GM21786 (cell line): Measurements from ENCODE around the gene CCDC197.

Experiments used
- ATAC-seq: cut with Tn5 transposase; IDR thresholded peaks from one replicate; pipeline ENCODE4 v1.9.1; 2021; ENCODE audit not compliant: unreplicated experiment

CCDC197 gene

DNA sequence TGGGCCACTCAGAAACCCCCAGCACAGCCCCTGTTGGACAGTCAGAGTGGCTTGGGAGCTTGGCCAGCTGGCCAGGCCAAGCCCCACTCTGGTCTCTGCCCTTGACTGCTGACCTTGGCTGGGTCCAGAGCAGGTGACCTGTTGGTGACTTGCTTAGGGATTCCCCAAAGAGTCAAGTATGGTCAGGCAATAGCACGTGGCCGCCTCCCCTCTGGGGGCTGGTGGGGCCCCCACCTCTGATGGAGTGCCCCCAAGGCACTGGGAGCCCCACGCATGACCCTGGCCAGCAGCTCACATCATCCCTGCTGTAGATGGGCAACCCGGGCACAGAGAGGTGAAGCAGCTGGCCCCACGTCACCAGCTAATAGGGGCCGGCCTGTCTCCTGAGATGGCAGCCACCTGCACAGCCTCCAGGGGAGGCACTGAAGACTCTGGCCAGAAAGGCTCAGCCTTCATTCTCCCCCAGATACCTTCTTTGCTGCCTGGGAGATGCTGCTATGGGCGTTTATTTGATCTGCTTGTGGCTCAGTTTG lies 1.8 kb downstream of the CCDC197 start:
- no peak for ATAC-seq

DNA sequence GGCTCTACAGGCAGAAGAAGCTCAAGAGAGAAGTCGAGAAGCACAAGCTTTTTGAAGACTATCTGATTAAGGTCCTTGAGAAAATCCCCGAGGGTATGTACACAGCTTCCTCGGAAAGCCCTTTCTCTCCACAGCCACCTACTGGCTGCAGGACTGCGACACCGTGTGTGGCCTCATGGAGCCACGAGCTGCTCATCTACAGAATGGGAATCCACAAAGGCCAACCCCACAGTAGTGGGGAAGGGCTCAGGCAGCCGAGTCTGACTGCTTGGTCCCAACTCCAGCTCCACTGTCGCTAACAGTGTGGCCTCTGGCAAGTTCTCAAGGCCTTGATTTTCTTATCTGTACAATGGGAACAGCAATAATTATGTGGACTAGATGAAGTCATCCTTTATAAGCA lies 2.5 kb downstream of the CCDC197 start:
- ATAC-seq, result no peak

- no peak for ATAC-seq
These were observed 3.2 kb downstream of the CCDC197 start for GRCh38 chr14:94000267-94000666.

- ATAC-seq, result no peak
These were observed 3.9 kb downstream of the CCDC197 start for GRCh38 chr14:94001016-94001415.

DNA sequence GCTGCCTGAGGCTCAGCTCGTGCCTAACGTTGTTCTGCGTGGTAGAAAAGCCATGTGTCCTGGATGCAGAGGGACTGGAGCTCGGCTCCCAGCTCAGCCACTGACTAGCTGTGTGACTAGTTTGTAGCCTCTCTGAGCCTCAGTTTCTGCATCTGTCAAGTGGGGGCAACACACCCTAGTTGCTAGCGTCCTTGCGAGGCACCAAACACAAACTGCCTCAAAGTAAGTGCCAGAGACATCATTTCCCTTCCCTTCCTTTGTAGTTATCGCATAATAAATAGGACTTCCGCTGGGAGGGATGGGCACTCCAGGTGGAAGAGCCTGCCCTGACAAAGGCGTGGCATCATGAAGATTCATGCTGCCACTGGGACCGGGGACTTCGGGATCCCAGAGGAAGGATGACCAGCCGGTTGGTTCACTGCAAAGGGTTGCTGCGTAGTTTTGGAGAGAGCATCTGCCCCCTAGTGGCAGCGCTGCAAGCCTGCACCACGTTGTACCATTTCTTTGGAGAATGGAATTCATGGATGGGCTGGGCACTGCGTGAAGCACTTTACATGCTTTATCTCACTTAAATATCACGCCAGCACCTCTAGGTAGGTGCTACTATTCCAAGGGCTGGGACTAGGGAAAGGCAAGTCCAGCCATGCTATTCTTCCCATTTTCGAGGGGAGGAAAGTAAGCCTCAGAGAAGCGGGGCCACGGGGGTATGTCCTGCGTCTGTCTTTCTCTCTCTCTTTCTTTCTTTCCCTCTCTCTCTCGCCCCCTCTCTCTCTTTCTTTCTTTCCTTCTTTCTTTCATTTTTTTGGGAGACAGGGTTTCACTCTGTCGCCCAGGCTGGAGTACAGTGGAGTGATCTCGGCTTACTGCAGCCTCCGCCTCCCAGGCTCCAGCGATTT lies 4.6 kb downstream of the CCDC197 start:
- ATAC-seq, result peak; percentile 67

DNA sequence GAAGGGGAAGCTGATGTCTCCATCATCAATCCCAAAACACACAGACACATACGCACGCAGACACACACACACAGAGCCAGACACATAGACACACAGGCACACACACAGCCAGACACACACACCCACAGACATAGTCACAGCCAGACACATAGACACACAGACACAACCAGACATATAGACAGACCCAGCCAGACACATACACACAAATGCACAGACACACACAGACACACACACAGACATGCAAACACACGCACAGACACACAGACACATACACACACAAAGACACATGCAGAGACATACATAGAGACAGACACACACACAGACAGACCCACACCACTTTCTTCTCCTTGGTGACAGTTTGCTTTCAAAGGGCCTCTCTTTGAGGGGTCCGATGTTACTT lies 6.3 kb downstream of the CCDC197 start:
- ATAC-seq, result no peak

DNA sequence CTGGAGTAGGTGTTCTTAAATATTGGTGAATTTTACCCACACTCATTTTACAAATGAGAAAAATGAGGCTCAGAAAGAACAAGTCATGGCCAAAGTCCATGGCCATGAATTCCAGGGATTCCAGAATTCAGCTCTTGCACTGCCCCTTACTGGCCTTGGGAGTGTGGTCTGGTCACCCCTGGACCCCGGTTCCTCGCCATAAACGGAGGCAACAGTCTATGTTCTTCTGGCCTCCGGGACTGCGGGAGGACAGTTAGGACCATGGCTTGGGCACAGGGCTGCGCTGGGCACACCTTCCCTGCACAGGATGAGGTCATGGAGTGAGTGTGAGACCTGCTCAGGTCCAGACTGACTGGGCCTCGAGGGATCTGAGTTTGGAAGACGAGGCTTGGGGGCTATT lies 6.9 kb downstream of the CCDC197 start:
- no peak for ATAC-seq

- no peak for ATAC-seq
These were observed 8.4 kb downstream of the CCDC197 start for GRCh38 chr14:94005324-94006073.

GRCh38 chr14:94008234-94008633 lies 11.1 kb downstream of the CCDC197 start:
- ATAC-seq, result no peak

DNA sequence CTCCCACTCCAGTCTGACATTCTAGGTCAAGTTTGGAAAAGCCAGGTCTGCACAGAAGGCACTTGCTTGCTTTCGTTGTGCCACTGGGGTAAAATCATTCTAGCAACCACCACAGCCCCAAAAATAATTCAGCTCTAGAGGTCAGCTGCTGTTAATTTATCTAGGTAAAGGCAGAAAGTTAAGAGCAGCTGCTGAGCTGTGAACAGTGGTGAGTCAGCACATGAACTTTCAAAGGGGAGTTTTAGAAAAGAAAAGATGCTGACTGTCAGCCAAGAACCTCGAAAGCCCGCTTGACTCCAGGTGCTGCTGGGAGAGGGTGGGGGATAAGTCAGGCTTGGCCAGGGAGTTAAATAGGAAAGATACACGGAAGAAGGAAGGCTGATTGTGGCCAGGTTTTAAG lies 12.7 kb downstream of the CCDC197 start:
- ATAC-seq, result peak; percentile 78

DNA sequence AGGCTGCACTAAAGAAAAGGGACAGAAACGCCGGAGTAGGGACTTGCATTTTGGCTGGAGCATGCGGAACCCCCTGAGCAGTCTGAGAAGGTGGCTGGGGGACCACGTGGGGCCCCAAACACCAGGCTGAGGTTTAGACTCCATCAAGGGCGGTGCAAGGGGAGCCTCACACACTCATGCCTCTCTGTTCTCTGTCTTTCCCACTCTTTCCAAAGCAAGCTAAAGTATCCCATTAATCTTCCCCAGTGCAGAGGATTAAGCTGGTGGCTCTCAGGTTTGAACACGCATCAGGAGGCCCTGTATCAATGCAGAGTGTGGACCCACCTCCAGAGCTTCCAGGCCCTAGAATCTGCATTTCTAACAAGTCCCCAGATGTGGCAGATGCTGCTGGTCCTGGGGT lies 13.5 kb downstream of the CCDC197 start:
- no peak for ATAC-seq

DNA sequence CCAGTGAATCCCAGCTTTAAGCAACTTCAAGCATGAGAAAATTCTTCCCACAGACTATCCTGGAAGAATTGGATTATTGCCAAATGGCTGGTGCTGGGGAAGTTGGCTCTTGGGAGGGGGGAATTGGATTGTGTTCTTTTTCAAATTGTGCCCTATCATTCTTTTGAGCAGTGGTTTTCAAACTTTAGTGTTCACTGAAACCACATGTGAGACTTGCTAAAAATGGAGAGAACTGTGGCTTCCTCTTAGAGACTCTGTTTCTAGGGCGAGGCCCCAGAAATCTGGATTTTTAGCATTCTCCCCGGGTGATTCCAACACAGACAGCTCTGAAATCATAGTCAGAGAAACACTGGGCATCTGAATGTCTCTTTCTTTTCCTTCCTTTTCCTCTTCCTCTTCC lies 14.7 kb downstream of the CCDC197 start:
- no peak for ATAC-seq

- ATAC-seq, result no peak
These were observed 17.3 kb downstream of the CCDC197 start for GRCh38 chr14:94014382-94014781.

DNA sequence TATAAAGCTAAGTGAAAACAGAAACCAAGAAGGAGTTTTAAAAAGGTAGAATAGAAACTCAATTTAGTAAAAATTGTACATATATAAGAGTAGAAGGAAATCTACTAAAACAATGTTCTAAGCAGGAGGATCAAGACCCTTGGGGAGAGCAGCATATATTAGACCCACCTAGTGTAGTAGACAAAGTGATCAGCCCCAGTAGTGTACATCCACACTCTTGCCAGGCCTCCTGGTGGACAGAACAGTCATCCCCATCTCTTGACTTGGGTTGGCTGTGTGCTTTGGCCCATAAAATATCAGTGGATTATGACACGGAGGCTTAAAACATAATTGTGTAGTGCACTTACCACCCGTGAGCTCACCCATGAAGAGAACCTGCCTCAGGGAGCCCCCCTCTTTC lies 18.1 kb downstream of the CCDC197 start:
- no peak for ATAC-seq

- ATAC-seq, result no peak
These were observed 19.4 kb downstream of the CCDC197 start for GRCh38 chr14:94016446-94016976.

DNA sequence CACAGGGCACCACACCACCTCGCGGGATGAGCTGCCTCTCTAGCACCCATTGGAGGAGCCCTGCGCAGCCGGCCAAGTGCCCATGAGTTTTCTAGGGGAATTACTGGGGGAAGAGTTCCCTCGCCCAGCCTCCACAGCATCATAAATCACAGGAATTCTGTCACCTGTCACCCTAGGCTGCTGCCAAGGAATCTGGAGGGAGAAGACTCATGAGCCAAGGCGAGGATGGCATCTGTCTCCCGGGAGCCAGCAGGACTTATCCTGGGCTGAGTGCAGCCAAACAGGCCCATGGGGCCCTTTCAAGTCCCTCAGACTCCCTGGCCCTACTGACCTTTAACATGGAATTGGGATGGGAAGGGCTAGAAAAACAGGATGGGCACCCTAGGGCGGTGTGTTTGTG lies 21.2 kb downstream of the CCDC197 start:
- ATAC-seq, result no peak

DNA sequence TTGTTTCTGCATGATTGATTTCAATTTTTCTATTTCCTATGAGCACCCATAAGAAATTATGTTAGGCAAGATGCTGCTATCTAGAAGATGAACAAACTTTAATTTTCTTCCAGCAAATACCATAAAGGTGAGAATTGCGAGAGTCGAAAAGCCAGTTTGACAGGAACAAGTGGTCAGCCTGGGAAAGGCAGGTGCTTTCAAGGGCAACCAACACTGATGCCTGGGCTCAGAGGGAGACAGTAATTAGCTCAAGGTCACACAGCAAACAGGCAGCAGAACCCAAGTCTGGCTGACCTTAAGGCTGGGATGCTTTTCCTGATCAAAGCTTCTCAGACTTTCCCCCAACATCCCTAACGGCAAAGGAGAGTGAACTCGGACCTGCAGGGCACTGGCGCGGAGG lies 22.2 kb downstream of the CCDC197 start:
- ATAC-seq, result no peak

GRCh38 chr14:94020267-94020666 lies 23.2 kb downstream of the CCDC197 start:
- ATAC-seq, result no peak

DNA sequence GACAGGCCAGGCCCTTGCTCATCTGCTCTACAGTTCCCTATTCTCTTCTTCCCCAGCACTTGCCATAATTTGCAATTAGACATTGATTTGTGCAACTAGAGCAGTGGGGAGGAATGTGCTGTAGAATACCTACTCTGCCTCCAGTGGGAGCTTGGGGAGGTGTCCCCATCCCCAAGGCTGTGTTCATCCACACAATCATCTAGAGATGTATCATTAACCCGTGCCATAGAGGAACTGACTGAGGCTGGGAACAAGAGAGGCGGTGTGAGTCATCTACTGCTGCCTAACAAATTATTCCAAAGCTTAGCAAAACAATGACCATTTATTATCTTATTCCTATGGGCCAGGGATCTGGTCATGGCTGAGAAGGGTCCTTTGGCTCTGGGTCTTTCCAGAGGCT lies 23.9 kb downstream of the CCDC197 start:
- no peak for ATAC-seq

GRCh38 chr14:94021416-94022157 lies 24.5 kb downstream of the CCDC197 start:
- ATAC-seq, result no peak
